ENCODE measurements around the gene HOXB3.

Gene HOXB3

GRCh38 chr17:48628649-48629410, 38.8 kb upstream of the HOXB3 start:
- no peak for DNase-seq (ENCODE audit: low spot score in 2 of 2)

GRCh38 chr17:48627623-48628521, 37.8 kb upstream of the HOXB3 start:
- no peak overlapping the region for H3K4me3 Mint-ChIP-seq

More at GRCh38 chr17:48628649-48629410, 38.8 kb upstream of the HOXB3 start:
- no peak overlapping the region for H3K4me3 Mint-ChIP-seq
- H3K27ac Mint-ChIP-seq = no peak overlapping the region
- ATAC-seq (ENCODE audit: low read depth) = no peak
- no peaks in the 10 kb centered on the region for H3K9me3 Mint-ChIP-seq
- H3K4me1 Mint-ChIP-seq = peaks cover 3% of the 10 kb centered on the region
- H3K36me3 Mint-ChIP-seq = no peaks in the 10 kb centered on the region
- peaks cover 38% of the 10 kb centered on the region for H3K27me3 Mint-ChIP-seq

DNA sequence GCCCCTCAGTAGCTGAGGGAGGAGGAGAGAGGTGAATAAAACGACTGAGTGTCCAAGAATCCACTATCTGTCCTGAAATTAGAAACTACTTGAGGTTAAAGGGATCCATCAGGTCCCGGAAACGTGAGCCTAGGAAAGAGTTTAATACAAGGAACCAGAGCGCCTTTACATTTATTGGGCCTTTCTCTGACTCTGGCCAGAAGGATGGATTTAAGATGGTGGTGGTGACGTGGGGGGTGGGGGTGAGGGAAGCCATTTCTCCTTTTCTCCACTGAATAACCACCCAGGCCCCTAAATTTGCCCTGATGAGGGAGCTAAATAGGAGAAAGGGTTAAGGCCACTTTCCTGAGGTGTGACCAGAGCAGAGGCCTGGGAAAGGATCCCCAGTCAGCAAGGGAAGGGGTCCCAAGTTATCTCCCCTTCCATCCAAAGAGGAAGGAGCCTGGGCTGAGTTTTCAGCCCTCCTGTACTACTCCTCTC, 37.1 kb upstream of the HOXB3 start:
- Mint-ChIP-seq H3K27me3 (peaks cover 44% of the 10 kb centered on the region), H3K36me3 (no peaks in the 10 kb centered on the region), H3K9me3 (no peaks in the 10 kb centered on the region), H3K4me1 (peaks cover 3% of the 10 kb centered on the region), H3K27ac (no peak overlapping the region), H3K4me3 (no peak overlapping the region)
- ATAC-seq (ENCODE audit: low read depth) (no peak), DNase-seq (ENCODE audit: low spot score in 2 of 2) (no peak)

More at GRCh38 chr17:48627623-48628521, 37.8 kb upstream of the HOXB3 start:
- Mint-ChIP-seq H3K27me3 (peaks cover 41% of the 10 kb centered on the region), H3K4me1 (peaks cover 3% of the 10 kb centered on the region), H3K27ac (no peak overlapping the region), H3K36me3 (no peaks in the 10 kb centered on the region), H3K9me3 (no peaks in the 10 kb centered on the region)
- ATAC-seq (ENCODE audit: low read depth) = no peak
- no peak for DNase-seq (ENCODE audit: low spot score in 2 of 2)

DNA sequence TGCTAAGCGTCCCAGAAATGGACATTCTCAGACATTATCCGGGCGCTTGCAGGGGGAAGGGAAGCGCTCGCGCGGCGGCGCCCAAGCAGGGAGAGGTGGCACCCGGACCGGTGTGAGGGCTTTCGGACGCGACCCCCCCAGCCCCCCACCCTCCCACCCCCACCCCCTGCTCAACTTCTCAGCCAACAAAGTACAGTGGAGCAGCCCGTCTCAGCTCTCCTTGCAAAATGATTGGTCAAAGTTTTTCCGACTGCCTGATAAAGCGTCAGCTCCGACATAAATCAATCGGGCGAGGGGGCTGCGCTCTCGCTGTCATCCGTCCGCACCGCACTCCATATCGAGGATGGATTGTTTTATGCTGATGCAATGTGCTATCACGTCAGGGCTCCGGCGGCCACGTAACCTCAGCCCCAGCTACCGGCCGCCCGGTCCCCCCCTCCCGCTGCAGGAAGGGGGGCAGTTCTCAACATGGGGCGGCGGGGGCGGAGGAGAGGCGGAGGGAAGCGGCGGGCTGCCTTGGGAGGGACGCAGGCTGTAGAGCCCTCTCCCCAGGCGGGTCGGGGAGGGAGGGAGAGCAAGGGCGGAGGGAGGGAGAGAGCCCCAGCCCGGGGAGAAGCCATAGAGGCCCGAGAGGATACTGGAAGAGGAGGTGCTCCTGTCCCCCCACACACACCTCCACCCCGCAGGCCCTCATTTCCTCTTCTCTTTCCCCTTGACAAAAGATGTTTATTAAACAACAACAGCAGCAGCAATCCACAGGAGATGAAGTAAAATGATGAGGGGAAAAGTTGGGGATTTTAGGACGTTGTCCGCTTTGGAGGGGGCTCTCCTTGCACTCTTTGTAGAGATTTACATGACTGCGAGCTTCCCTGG, 36.4 kb upstream of the HOXB3 start, which contains the start of gene HOXB9:
HOXB9 (minus strand) TSS at position 114 of the 873 bp plus-strand sequence; CDS start at position 25, 89 bp downstream.
- no peaks in the 10 kb centered on the region for H3K9me3 Mint-ChIP-seq
- H3K27me3 Mint-ChIP-seq = peaks cover 47% of the 10 kb centered on the region
- H3K27ac Mint-ChIP-seq = peak within 1 kb of the TSS; percentile 82
- ATAC-seq (ENCODE audit: low read depth) (peak; percentile 25), DNase-seq (ENCODE audit: low spot score in 2 of 2) (no peak)
- peak within 1 kb of the TSS; percentile 90 for H3K4me3 Mint-ChIP-seq
- H3K4me1 Mint-ChIP-seq = peaks cover 3% of the 10 kb centered on the region
- H3K36me3 Mint-ChIP-seq = no peaks in the 10 kb centered on the region

DNA sequence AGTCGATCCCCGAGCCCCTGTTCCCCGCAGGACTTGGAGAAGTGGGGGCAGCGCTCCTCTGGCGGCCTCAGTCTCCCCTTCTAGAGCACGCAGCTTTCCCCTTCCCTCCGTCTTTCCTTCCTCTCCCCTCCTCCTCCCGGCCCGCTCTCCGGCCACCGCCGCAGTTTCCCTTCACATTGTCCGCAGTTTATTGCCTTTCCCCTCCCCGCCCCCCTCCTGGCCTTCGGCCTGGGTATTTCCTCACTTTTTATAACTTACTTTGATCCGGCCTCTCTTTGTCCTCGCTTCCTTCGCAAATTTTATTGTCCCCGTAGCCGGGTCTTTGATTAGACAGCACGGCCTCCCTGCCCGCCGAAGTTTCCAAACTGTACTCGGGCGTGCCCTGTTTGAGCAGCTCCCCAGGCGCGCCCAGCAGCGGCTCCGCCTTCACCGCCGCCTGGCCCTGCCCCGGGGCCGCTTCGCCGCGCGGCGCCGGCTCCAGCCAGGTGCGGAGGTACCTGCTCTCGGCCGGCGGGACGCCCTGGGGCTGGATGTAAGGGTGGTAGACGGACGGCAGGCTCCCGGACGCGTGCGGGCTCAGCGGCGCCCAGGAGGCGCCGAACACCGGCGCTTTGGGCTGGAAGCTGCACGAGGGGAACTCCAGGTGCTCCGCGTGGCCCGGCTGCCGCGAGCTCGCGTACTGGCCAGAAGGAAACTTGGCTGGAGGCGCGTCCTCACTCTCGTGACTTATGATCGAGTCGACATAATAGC, 35.6 kb upstream of the HOXB3 start:
- H3K27ac Mint-ChIP-seq = peak overlapping the region; percentile 82
- no peaks in the 10 kb centered on the region for H3K36me3 Mint-ChIP-seq
- peaks cover 3% of the 10 kb centered on the region for H3K4me1 Mint-ChIP-seq
- ATAC-seq (ENCODE audit: low read depth) (peak; percentile 68), DNase-seq (ENCODE audit: low spot score in 2 of 2) (peak in 1 of 2 donors; percentile 52)
- H3K4me3 Mint-ChIP-seq = peak overlapping the region; percentile 90
- H3K9me3 Mint-ChIP-seq = no peaks in the 10 kb centered on the region
- peaks cover 48% of the 10 kb centered on the region for H3K27me3 Mint-ChIP-seq

DNA sequence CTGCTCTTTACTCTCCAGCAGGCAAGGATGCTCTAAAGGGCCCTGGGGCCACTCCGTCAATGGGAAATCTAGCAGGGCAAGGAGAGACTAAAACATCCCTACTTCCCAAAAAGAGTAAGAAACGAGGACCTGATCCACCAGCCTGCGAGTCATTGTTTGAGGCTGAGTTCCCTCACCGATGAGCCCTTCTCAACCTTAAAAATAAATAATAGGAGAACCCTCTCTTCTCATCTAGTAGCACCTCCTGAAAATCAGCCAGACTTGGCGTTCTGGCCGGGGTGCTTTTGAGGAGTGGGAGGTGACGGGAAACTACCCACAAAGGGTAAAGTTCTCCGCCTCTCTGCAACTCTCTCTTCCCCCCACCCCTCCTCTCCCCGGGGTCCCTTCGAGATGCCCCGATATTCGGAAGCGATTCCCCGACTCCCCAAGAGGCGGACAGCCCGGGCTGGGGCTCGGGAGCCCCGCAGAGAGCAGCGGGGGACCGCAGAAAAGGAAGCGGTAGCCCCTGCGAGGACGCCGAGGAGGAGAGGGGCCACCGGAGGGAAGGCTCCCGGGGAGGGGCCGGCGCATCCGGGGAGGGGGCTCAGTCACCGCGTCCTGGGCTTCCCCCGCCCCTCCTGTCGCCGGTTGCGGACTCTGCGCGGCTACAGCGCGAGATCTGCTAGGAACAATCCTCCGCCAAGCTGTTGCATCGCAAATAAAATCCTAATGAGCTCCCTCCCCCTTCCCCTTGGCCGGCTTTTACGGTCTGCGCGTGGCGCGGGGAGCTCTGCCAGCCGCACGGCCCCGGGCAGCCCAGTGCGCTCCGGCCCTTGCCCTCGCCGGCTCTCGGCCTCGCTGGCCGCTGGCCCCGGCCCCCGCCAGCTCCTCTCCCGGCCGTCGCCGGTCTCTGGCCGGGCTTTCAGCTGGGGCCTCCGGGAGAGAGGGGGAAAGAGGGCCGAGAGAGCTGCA, 34.8 kb upstream of the HOXB3 start:
- DNase-seq (ENCODE audit: low spot score in 2 of 2) (no peak), ATAC-seq (ENCODE audit: low read depth) (no peak)
- H3K36me3 Mint-ChIP-seq = no peaks in the 10 kb centered on the region
- no peak overlapping the region for H3K27ac Mint-ChIP-seq
- no peak overlapping the region for H3K4me3 Mint-ChIP-seq
- no peaks in the 10 kb centered on the region for H3K9me3 Mint-ChIP-seq
- peaks cover 3% of the 10 kb centered on the region for H3K4me1 Mint-ChIP-seq
- peaks cover 42% of the 10 kb centered on the region for H3K27me3 Mint-ChIP-seq

DNA sequence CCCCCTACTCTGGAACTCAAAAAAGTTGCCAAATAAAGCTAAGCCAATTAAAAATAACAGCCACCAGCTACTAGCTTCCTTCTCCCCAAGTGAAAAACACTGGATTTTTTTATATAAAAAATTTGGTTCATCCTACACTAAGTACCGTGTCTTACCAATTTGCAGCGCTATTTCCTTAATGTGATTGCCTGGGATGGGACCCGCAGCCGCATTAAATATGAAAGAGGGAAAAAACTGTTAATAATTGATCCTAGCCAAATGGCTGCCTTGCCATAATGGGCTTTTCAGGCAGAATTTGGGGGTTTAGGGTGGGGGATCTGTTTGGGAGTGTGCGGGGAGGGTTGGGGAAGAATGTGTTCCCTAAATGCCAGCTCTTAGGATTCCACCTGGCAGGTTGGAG, 34.1 kb upstream of the HOXB3 start:
- no peaks in the 10 kb centered on the region for H3K36me3 Mint-ChIP-seq
- ATAC-seq (ENCODE audit: low read depth) (no peak), DNase-seq (ENCODE audit: low spot score in 2 of 2) (no peak)
- peaks cover 38% of the 10 kb centered on the region for H3K27me3 Mint-ChIP-seq
- H3K4me1 Mint-ChIP-seq = peaks cover 3% of the 10 kb centered on the region
- H3K9me3 Mint-ChIP-seq = no peaks in the 10 kb centered on the region
- no peak overlapping the region for H3K4me3 Mint-ChIP-seq
- no peak overlapping the region for H3K27ac Mint-ChIP-seq

DNA sequence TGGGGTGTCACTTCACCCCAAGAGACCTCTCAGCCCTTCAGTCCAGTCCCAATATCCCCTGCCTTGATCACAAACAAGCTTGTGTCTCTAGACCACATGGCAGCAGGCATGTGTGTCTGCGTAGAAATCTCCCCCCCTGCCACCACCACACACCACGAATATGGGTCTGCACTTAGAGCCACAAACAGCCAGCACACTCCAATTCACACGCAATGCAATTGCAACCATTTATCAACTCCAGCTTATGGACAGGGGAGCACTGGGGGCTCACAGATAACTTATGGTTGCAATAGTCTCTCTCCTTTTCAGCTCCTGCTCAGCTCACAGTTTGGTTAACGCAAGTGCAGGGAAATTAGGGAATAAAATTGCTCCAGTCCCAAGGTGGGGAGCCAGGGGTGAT, 33.5 kb upstream of the HOXB3 start:
- ATAC-seq (ENCODE audit: low read depth) (no peak), DNase-seq (ENCODE audit: low spot score in 2 of 2) (no peak)
- no peak overlapping the region for H3K4me3 Mint-ChIP-seq
- no peaks in the 10 kb centered on the region for H3K9me3 Mint-ChIP-seq
- no peak overlapping the region for H3K27ac Mint-ChIP-seq
- peaks cover 4% of the 10 kb centered on the region for H3K4me1 Mint-ChIP-seq
- peaks cover 39% of the 10 kb centered on the region for H3K27me3 Mint-ChIP-seq
- no peaks in the 10 kb centered on the region for H3K36me3 Mint-ChIP-seq

GRCh38 chr17:48622857-48623256, 32.8 kb upstream of the HOXB3 start:
- Mint-ChIP-seq H3K36me3 (no peaks in the 10 kb centered on the region), H3K4me1 (peaks cover 6% of the 10 kb centered on the region), H3K9me3 (no peaks in the 10 kb centered on the region), H3K27ac (no peak overlapping the region), H3K4me3 (no peak overlapping the region), H3K27me3 (peaks cover 41% of the 10 kb centered on the region)
- DNase-seq (ENCODE audit: low spot score in 2 of 2) (no peak), ATAC-seq (ENCODE audit: low read depth) (no peak)

- Mint-ChIP-seq H3K27me3 (peaks cover 40% of the 10 kb centered on the region), H3K27ac (no peak overlapping the region), H3K9me3 (no peaks in the 10 kb centered on the region), H3K36me3 (no peaks in the 10 kb centered on the region), H3K4me3 (no peak overlapping the region), H3K4me1 (peaks cover 8% of the 10 kb centered on the region)
- no peak for ATAC-seq (ENCODE audit: low read depth)
- DNase-seq (ENCODE audit: low spot score in 2 of 2) = no peak
These were observed 31.7 kb upstream of the HOXB3 start for GRCh38 chr17:48621410-48622392.

DNA sequence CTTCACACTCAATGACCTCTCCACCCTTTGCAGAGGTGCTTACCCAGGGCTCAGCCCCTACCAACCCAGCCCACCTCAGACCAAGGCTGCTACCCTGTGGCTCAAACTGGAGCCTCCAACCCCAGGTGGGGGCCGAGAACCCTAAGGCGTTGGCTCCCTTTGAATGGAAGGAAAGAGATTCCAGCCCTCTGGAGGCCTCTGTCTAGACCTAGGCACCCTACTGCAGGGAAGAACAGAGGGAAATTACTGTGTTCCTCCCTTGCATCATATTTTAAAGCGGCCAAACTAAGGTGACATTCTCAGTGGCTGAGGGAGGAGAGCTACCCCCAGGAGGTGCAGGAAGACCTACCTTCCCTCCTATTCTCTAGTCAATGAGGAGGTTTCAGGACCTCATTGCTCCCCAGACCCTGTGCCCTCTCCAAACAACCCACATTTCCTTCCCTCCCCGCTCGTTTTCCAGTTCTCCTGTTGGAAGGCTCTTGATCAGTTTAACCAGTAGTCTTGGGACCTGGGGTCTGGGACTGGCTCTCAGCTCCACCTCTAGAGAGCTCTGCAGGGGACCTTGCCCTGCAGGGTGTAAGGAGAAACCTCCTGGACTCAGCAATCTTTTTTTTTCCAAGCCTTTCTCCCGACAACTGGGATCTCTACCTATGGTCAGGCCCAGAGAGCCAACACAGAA, 30.6 kb upstream of the HOXB3 start:
- H3K36me3 Mint-ChIP-seq = no peaks in the 10 kb centered on the region
- no peak for DNase-seq (ENCODE audit: low spot score in 2 of 2)
- peaks cover 41% of the 10 kb centered on the region for H3K27me3 Mint-ChIP-seq
- ATAC-seq (ENCODE audit: low read depth) = no peak
- no peaks in the 10 kb centered on the region for H3K9me3 Mint-ChIP-seq
- H3K4me1 Mint-ChIP-seq = peaks cover 7% of the 10 kb centered on the region
- H3K4me3 Mint-ChIP-seq = no peak overlapping the region
- H3K27ac Mint-ChIP-seq = no peak overlapping the region

Data from memory B cell (primary cell).